ENCODE measurements around the gene CCDC188. TPM values are rescaled to one million over a fixed set of nuclear protein-coding genes. Genes with fewer than 3 reads are reported as not detected.

CCDC188 gene
- total RNA-seq, 1 donor from 2014 or later: 8.6 TPM

GRCh38 chr22:20127318-20127868, 23.5 kb downstream of the CCDC188 start:
- Mint-ChIP-seq H3K27me3 (ENCODE audit: low read depth) (peaks cover 5% of the 10 kb centered on the region), H3K4me3 (peak overlapping the region; percentile 81), H3K4me1 (no peaks in the 10 kb centered on the region), H3K9me3 (no peaks in the 10 kb centered on the region), H3K27ac (ENCODE audit: unreplicated experiment) (peak overlapping the region; percentile 71), H3K36me3 (ENCODE audit: low read depth) (peaks cover 9% of the 10 kb centered on the region)
- no peak for TF ChIP-seq CTCF (conservative IDR thresholded peaks at IDR 0.05)
- no peak for DNase-seq (ENCODE audit: low read depth, low spot score)

- peak overlapping the region; percentile 64 for H3K4me3 Mint-ChIP-seq
Observed at GRCh38 chr22:20126284-20127029, 24.4 kb downstream of the CCDC188 start.

GRCh38 chr22:20125201-20126174, 25.4 kb downstream of the CCDC188 start:
- Mint-ChIP-seq H3K27ac (ENCODE audit: unreplicated experiment) (no peak overlapping the region), H3K9me3 (no peaks in the 10 kb centered on the region), H3K27me3 (ENCODE audit: low read depth) (peaks cover 5% of the 10 kb centered on the region), H3K4me1 (peaks cover 9% of the 10 kb centered on the region), H3K4me3 (peak overlapping the region; percentile 64), H3K36me3 (ENCODE audit: low read depth) (peaks cover 9% of the 10 kb centered on the region)
- no peak for DNase-seq (ENCODE audit: low read depth, low spot score)
- no peak for TF ChIP-seq CTCF (conservative IDR thresholded peaks at IDR 0.05)

More at GRCh38 chr22:20126284-20127029, 24.4 kb downstream of the CCDC188 start:
- Mint-ChIP-seq H3K27ac (ENCODE audit: unreplicated experiment) (no peak overlapping the region), H3K9me3 (no peaks in the 10 kb centered on the region), H3K27me3 (ENCODE audit: low read depth) (peaks cover 5% of the 10 kb centered on the region), H3K4me1 (peaks cover 9% of the 10 kb centered on the region), H3K36me3 (ENCODE audit: low read depth) (peaks cover 9% of the 10 kb centered on the region)
- TF ChIP-seq CTCF (conservative IDR thresholded peaks at IDR 0.05): no peak
- DNase-seq (ENCODE audit: low read depth, low spot score): no peak

- Mint-ChIP-seq H3K27ac (ENCODE audit: unreplicated experiment) (no peak overlapping the region), H3K9me3 (no peaks in the 10 kb centered on the region), H3K27me3 (ENCODE audit: low read depth) (peaks cover 4% of the 10 kb centered on the region)
Observed at GRCh38 chr22:20124083-20124787, 26.6 kb downstream of the CCDC188 start.

More at GRCh38 chr22:20124083-20124787, 26.6 kb downstream of the CCDC188 start:
- Mint-ChIP-seq H3K4me1 (peaks cover 20% of the 10 kb centered on the region), H3K4me3 (peak overlapping the region; percentile 73), H3K36me3 (ENCODE audit: low read depth) (peaks cover 19% of the 10 kb centered on the region)
- no peak for DNase-seq (ENCODE audit: low read depth, low spot score)
- TF ChIP-seq CTCF (conservative IDR thresholded peaks at IDR 0.05): no peak
